ENCODE results near the gene TRPV4.

TRPV4 gene

DNA sequence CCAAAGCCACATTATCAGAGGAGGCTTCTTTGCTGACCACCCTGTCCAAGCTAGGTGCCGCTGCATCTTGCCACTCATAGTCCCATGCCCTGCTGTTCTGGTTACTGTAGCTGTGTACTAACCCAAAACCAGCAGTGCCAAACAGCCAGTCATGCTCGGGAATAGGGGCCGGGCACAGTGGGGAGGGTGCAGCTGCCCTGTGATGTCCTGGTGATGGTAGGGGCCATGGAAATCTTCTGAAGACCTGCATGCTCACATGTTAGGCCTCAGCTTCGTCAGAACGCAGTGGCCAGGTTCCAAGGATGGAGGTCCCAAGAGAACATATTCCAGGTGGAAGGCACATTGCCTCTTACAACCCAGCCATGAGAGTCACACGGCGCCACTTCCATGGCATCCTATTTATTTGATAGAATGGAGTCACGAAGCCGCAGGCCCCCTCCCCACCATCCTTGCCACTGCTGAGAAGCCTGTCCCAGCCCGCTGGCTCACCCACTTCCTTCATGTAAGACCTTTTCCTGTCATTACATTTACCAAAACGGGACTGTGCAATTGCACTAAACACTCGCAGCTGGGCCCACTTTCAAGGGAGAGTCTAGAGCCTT lies 71.0 kb downstream of the TRPV4 start:
- no peak for DNase-seq (ENCODE audit: low spot score)

DNA sequence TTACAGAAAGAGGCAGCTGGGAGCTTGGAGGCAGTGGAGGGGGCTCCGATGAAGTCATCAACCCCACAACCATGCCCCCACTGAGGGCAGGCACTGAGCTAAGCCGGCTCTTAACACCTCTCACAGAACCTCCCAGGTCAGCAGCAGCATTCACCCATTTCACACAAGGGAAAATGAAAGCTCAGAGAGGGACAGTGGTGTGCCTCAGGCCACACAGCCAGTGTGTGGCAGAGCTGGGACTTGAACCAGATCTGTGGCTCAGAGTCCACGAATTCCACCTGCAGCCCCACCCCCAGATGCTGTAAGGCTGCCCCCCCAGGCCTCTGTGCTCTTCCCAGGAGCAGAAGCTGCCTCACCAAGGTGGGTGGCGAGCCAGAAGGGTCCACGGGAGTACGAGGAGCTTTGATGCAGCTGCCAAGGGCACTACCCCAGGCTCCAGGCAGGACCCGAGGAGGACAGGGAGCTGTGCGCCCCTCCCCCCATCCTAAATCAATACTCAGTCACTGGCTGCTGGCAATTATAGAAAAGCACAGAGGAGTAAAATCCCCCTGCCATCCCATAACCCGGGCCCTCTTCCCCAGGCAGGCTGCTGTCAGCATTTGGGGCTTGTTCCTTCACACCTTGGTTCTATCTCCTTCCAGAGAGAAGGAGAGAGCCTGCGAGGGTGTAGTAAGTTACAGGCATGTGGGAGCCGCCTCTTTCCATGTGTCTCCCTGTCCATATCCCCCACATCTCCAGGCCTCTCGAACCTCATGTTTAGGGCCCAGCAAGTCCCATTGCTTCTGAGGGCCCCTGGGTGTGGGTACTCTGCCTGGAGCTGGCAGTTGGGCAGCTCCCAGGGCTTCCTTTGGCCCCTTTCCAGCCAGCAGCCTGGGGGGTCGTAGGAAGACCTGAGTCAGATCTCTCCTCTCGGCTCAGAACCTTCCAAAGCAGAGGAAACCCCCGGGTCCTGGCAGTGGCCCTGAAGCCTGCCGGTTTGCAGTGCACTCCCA lies 72.0 kb downstream of the TRPV4 start:
- DNase-seq (ENCODE audit: low spot score), result no peak

- DNase-seq (ENCODE audit: low spot score), result no peak
Observed at GRCh38 chr12:109760031-109760929, 72.9 kb downstream of the TRPV4 start.

DNA sequence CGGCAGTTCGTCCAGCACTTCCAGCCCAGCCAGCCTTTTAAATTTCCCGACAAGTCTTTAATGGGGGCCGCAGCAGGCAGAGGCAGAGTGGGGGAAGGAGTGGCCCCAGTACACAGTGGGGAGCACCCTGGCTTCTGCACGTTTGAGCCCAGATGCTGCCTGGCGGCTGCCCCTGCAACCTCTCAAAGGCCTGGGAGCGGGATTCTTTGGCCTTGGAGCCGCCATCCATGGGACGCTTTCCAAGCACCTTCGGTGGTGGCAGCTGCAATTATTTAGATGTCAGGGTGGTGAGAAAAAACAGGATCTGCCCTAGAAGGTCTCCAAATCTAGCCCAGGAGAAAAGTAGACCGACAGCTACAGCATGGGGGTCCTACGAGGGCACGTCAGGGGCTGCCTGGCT lies 73.6 kb downstream of the TRPV4 start:
- DNase-seq (ENCODE audit: low spot score), result no peak

DNA sequence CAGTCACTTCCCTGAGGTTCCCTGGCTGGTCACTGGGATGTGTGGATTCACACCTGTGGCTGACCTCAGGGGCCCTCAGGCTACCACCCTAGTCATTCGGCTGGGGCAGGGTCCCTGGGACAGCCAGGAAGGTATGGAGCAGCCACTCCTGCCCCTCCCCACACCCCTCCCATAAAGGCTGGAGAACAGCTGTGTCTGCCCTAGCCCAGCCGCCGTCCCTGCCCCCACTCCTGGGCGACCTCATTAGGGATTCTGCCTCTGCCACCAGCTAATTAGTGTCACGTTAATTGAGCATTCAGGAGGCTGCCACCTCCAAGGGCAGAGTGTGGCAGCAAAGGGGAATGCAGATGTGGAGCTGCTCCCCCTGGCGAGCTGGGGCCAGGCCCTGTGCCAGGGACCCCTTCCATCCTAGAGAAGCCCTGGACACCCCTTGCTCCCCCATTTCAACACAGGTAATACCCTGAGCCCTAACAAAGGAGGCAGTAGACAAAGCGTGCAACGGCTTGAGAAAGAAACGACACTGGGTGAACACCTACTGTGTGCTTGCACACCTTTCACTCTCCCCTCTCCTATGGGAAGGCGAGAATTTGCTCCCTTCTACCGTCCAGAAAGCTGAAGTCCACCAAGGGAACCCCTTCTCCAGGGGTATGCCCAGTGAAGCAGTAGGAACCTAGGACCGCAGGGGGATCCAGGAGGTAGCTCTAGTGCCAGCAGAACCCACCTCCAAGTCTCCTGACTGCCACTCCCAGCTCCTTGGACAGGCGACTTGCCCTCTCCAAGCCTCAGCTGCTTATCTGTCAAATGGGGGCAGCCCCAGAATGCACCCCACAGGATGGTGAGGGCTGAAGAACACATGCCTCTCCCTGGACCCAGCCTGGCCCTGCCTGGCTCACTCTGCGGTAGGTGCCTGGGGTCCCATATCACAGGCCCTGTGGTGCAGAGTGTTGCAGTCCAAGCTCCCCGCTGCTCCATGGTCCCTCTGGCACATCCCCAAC lies 74.5 kb downstream of the TRPV4 start:
- no peak for DNase-seq (ENCODE audit: low spot score)

DNA sequence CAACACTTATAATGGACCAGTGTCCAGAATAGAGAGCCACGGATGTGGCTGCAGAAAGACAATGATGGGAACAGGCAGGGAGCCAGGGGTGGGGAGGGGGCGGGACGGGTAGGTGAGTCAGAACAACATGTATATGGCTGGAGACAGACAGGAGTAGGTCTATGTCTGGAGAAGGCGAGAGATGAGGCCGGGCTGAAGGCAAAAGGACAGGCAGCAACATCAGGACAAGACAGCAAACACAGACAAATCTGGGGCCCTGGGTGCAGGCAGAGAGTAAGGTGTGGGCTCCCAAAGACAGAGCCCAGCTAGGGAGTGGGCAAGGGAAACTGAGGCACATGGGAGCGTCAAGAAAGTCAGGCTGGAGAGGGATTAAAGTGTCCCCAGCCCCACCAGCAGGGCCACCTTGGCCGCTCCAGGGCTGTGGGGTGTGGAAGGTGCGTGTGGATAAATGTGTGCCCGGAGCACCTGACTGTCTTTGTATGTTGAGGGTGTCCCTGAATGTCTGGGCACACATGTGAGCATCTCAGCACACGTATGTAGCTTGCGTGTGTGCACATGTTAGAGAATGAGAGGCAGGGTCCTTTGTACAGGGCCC lies 75.4 kb downstream of the TRPV4 start:
- DNase-seq (ENCODE audit: low spot score), result no peak

DNA sequence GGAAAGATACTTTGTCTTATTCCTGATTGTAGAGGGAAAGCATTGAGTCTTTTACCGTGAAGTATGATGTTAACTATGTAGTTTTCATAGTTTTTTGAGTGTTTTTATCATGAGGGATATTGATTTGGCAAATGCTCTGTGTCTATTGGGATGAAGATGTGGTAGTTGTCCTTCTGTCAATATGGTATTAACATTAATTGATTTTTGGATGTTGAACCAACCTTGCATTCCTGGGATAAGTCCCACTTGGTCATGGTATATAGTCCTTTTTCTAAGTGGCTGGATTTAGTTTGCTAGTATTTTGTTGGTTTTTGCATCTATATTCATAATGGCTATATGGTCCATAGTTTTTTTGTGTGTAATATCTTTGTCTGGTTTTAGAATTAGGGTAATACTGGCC lies 76.7 kb downstream of the TRPV4 start:
- DNase-seq (ENCODE audit: low spot score), result no peak

GRCh38 chr12:109753959-109754358 lies 79.2 kb downstream of the TRPV4 start:
- no peak for DNase-seq (ENCODE audit: low spot score)

GRCh38 chr12:109753054-109753401 lies 80.2 kb downstream of the TRPV4 start:
- no peak for DNase-seq (ENCODE audit: low spot score)

DNA sequence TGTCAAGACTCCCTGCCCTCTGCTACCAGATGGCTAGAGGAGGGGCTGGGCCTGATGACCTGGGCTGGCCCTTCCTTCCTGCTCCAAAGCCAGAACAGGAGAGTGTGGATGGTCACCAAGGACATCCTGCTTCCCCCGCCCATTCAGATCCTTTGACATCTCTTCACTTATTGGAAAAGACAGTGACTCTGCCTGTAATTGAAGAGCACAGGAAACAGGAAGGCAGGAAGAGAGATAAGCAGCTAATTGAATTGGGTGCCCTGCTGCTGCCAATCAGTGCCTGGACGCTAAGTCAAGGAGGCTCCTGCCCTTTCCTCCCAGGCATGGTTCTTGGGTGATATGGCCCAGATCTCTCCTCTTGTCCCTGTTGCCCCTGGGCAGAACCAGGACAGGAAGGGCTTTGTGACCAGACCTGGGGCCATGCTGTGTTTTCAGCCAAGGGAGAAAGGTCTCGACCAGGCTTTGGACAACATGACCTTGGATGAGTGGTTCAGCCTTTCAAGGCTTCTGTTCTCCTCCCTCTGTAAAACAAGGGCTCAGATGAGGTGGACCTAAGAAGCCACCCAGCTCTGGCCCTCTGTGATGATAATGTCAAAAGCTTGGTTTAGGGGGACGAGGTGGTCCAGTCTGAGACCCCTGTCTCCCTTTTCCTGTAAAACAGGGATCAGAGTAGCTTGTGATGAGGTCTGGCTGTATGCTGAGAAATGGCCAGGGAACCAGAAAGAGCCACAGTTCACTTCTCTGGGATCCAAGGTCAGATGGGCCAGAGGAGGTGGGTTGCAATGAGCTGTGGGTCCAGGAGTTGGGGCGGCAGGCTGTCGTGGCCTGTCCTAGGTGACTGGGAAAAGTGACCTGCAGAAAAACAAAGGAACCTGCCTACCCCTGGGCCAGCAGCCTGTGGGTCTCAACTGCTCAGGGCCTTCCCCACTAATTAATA lies 80.8 kb downstream of the TRPV4 start:
- DNase-seq (ENCODE audit: low spot score), result no peak

DNA sequence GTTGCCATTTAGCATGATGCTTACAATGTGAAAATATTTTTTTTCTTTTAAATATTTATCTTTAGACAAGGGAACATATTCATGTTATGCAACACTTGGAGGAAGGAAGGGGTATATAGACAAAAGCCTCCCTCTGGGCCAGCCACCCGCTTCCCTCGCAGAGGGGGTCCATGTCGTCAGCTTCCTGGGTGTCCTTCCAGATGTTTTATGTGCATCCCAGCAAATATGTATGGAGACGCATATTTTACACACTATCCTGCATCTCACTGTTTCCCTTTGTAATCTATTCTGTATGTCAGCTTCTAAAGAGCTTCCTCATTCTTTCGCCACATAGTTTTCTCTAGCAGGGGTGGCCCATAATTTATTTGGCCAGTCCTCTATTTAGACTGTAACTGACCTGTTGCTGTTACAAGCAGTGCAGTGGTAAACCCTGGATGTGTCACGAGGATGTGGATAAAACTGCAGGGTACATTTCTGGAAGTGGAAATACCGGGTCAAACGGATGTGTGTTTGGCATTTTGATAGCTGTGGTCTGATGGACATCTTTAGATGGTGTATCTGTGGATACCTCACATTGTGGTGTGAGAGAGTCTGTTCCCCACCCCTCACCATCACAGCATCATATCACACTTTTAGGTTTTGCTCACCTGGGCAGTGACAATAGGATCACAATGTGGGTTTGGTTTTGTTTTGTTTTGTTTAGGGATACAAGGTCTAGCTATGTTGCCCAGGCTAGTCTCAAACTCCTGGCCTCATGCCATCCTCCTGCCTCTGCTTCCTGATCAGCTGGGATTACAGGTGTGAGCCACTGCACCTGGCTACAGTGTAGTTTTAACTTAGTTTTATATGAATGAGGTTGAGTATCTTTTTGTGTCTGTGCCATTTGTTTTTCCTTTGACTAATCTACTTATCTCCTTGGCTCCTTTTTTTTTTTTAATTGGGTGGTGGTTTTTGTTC lies 87.9 kb downstream of the TRPV4 start:
- no peak for DNase-seq (ENCODE audit: low spot score)

DNA sequence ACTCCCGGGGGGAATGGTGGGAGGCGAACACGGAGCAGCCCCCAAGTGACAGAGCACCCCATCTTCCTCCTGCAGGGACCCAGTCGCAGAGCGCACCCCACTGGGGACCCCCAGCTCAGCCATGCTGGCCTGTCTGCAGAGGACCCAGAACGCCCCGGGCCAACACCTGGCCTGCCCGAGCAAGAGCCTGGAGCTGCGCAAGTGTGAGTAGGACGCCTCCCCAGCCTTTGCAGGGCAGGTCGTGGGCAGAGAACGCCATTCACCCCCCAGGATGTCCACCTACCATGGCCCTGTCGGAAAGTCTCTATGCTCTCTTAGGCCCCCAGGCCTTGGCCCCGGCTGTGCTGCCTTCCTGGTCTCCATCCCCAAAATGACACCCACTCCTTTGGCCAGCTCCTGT lies 89.2 kb downstream of the TRPV4 start:
- DNase-seq (ENCODE audit: low spot score), result no peak

- no peak for DNase-seq (ENCODE audit: low spot score)
Observed at GRCh38 chr12:109743076-109743910, 89.9 kb downstream of the TRPV4 start.

DNA sequence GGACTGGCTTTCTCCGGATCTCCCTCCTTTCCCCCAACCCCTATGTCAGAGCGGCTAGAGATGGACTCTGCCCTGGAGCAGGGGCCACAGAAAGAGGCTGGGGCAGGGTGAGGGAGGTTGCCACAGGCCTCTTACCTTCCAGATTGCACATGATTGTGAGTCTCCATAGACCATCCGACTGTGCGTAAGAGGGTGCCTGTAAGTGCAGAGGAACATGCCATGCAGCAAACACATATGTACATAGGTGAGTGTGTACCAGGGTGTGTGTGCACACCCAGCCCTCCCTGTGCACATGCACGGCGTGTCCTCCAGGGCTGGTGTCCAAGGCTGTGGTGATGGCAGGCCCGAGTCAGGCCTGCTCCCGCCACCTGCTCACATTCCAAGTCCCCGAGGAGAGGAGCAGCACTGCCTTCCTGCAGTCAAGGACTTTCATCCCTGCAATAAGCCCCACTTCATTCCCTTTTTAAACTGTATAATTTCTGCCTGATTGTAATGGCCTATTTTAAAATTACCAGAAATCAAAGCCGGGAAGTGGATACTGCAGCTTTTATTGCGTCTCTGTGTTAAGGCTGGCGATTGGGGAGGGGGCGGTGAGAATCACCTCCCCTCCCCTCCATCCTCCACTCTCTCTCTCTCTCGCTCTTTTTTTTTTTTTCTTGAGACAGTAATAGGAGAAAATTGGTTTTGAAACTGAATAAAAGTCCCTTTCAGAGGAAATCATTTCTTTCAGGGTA lies 91.1 kb downstream of the TRPV4 start:
- DNase-seq (ENCODE audit: low spot score), result no peak

DNA sequence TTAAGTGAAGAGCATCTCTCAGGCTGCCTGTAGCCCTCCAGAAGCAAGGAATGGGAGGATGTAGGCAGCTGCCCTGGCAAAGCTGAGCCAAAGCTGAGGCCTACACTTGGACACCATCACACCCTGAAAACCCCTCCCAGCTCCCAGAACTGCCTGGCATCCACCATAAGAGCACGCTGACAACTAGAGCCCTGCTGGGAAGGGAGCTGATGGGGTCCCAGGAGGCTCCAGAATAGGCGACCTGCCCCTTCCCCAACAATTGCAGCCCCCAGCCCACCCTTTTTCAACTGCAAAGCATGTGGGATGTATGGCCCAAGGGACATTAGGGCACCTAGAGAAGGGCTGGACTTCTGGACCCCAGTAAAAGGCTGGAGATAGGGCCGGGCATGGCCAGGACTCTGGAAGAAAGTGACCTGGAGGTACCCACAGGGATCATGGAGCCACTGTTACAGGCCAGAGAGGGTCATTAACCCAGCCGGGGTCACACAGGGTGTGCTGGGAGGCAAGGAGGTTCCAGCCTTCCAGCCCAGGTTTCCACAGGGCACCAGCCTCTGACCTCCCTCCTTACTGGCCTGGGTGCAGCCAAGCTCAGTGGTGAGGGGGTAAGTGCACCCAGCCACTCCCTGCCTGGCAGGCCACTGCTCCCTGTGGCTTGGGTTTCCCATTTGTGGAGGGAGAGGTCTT lies 91.8 kb downstream of the TRPV4 start:
- no peak for DNase-seq (ENCODE audit: low spot score)

- DNase-seq (ENCODE audit: low spot score), result no peak
Observed at GRCh38 chr12:109740694-109741245, 92.4 kb downstream of the TRPV4 start.
